NCI-H2171 (cell line): ENCODE results near the gene ARVCF.

Experiments used
- DNase-seq: peaks from one replicate; lab custom pipeline; 2025; lab: John Stamatoyannopoulos, UW

ARVCF gene

DNA sequence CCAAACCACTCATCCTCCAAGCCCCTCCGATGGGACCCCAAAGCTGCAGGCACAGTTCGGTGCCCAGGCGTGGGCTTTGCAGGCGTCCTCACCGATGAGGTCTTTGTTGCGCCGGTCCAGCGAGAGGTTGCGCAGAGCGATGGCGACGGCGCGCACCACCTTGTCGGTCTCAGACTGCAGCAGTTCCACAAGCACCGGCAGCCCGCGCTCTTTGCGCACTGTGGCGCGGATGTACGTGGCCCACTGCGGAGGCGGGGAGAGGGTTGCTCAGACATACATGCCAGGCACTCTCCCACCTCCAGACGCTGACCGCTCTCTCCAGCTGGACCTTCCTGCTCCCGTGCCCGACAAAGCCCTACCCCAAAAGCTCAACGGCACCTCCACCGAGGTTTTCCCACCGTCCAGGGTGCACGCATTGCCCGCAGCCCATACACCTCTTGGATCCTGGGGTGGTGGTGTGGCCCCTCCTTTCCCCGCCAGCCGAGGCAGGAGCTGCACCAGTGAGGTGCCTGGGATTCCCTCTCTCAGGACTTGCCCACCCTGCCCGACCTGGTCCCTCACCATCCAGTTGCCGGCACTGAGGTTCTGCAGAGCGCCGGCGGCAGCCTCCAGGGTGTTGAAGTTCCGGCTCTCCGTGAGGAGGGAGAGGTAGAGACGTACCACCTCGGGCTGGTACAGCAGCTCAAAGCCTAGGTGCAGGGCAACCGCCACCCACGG lies 42.9 kb downstream of the ARVCF start:
- DNase-seq = no peak

DNA sequence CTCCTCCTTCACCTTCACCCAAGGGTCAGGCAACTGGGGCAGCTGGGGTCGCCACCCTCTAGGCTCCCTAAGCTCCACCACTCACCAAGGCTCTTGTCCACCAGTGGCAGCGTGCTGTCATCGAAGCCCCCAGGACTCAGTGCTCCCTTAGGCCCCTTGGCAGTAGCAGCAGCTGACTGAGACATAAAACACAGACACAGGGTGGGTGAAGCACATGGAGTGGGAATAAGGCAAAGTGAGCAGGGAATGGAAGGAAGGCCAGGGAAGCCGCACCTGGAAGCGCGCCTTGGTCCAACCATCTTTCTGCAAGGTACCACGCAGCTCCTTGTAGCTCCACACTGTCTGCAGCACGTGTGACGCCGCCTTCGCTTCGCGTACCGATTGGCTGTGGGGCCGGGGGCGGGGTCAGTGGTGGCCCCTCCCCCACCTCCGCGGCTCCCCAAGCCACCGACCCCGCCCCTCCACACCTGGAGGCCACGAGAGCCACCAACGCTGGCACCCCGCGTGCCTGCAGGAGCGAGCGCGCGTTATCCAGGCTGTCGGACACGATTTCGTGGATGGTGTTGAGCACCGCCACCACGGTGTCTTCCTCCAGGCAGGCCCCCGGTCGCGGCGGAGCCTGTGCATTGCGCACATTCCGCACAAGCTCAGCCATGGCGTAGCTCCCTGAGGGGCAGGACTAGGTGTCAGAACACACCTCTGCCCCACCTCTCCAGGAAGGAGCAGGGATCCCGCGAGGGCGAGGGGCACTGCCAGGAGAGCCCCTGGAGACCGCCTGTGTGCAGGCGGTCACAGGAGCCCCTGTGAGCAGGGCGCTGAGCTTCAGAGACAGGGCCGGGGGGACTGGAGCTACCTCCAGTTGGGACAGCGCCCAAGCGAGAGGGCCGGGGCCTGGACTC lies 43.7 kb downstream of the ARVCF start:
- no peak for DNase-seq

DNA sequence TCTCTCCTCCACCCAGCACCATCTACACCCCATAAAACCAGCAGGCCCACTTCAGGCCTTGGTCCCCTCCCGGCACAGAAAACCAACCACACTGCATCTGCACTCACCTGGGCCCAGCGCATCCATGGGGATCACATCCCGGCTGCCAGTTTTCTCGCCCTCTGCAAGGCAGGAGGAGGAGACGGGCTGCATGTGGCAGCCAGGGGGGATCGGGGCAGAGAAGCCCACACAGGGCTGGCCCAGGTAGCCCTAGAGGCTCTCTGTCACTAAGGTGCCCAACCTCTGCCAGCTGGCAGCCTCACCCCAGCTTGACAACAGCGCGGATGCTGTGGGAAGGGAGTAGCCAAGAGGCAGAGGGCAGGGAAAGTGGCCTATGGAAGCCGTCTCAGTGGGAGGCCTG lies 44.4 kb downstream of the ARVCF start:
- no peak for DNase-seq

DNA sequence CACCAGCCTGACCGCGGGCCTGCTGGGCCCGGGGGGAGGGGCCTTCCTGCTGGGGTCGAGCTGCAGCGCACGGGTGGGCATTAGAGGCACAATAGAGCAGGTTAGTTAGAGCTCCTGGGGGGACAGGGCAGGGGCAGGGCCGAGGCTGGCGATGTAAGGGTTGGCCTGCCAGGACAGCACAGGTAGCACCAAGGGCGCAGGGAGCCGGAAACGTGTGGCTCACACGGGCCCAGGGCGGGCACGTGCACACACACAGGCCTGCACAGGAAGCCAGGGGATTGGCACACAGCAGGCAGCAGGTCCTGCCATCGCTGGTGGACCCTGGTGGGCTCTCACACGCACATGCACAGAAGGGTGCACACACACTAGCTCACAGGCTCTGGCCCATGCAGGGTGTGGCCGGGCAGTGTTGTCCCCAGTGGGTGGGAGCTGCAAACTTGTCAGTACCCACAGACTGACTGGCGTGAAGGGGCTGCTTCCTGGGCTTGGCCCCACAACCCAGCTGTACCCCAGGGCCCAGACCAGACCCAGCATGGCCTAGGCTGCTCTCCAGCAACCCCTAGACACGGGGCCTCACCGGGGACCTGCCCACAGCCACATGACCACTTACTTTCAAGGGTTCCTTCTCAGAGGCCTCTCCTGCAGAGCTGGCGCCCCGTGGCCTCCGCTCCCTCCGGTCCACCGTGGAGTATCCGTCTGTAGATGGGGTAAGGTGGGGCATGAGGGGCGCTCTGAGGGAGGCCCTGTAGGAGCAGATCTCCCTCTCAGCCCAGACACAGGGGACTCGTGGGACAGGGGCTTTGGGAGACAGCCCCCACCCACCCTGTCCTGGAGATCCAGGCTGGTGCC lies 45.1 kb downstream of the ARVCF start:
- no peak for DNase-seq

DNA sequence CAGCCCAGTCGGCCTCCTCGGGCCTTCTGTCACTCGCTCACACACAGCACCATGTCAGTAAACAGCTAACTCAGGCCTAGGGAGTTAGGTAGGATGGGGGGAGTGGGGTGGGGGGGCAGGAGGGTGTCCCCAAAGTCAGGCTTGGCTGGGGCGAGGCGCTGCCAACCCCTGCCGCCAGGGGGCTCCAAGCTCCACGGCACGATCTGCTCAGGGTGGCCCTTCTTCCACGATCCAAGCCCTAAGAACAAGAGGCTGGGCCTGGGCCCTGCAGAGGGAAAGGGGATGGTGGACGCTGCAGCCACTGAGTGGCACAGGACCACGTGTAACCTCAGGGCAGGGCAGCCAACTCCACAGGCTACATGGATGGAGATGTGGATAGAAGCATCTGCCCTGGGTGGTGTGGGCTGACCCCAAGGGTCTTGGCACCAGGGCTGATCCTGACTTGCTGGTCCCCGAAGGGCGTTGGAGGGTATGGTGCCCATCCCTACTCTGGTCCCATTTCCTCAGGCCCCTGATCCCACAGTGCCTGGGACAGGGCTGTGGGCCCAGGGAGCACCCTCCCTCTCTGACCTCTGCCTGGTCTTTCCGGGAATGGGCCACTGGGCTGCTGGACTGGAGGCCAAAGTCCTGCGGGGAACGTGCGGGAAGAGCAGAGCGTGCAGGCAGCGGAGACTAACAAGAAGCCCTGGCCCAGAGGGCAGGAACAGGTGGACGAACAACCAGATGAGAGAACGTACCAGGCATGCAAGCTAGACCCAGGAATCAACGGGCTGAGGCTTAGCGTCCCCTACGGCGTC lies 45.9 kb downstream of the ARVCF start:
- peak; percentile 23 for DNase-seq

DNA sequence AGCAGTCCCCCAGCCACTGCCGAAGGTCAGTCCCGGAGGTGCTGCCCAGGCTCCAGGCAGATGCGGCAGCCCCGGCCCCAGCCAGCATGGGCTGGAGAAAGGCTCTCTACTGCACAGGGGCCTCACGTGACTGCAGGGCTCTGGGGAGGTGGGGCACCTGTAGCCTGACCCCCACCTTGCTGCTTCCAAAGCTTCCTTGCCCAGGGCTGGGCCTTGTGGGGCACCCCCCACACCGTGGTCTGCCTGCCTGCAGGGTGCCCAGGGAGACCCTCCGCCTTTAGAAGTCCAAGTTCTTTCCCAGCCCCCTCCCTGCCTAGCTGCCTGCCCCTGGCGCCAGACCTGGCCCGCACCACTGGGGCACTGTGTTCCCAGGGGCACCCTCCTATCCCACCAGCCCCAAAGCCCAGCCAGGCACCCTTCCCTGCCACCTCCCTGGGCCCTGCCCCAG lies 46.6 kb downstream of the ARVCF start:
- no peak for DNase-seq

DNA sequence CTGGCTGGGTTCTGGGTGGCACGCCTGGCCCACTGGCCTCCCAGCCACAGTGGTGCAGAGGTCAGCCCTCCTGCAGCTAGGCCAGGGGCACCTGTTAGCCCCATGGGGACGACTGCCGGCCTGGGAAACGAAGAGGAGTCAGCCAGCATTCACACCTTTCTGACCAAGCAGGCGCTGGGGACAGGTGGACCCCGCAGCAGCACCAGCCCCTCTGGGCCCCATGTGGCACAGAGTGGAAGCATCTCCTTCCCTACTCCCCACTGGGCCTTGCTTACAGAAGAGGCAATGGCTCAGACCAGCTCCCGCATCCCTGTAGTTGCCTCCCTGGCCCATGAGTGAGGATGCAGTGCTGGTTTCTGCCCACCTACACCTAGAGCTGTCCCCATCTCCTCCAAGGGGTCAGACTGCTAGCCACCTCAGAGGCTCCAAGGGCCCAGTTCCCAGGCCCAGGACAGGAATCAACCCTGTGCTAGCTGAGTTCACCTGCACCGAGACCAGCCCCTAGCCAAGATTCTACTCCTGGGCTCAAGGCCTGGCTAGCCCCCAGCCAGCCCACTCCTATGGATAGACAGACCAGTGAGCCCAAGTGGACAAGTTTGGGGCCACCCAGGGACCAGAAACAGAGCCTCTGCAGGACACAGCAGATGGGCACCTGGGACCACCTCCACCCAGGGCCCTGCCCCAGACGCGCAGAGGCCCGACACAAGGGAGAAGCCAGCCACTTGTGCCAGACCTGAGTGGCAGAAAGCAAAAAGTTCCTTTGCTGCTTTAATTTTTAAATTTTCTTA lies 47.3 kb downstream of the ARVCF start:
- DNase-seq = no peak

DNA sequence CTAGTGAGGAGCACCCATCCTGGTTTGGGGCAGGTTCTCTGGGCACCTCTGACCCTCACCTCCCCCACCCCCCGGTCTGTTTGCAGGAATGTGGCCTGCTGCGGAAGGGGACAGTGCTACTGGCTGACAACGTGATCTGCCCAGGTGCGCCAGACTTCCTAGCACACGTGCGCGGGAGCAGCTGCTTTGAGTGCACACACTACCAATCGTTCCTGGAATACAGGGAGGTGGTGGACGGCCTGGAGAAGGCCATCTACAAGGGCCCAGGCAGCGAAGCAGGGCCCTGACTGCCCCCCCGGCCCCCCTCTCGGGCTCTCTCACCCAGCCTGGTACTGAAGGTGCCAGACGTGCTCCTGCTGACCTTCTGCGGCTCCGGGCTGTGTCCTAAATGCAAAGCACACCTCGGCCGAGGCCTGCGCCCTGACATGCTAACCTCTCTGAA lies 48.2 kb downstream of the ARVCF start:
- no peak for DNase-seq

DNA sequence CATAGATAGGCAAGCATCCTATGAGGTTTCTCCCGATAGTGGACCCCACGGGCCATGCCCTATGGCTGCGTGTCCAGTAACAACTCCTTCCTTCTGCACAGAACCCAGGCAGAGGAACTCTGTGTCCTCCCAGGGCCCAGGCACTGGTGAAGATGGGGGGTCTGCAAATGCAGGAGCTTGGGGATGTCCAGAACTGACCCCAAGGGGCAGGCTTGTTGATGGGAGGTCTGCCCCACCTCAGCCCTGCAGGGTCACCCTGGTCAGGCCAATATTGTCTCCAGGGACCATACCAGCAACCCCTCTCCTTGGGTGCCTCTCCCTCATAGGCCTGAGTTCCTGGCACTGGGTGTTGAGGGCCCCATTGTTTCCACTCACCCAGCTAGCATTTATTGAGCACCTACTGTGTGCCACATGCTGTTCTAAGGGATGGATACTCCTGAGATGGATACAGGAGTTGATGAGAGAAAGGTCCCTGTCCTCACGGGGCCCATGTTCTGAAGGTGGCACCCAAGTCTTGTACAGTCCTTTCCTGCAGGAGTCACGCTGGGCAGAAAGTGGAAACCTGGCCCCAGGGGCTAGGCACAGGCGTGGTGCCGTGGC lies 48.7 kb downstream of the ARVCF start:
- DNase-seq = no peak

DNA sequence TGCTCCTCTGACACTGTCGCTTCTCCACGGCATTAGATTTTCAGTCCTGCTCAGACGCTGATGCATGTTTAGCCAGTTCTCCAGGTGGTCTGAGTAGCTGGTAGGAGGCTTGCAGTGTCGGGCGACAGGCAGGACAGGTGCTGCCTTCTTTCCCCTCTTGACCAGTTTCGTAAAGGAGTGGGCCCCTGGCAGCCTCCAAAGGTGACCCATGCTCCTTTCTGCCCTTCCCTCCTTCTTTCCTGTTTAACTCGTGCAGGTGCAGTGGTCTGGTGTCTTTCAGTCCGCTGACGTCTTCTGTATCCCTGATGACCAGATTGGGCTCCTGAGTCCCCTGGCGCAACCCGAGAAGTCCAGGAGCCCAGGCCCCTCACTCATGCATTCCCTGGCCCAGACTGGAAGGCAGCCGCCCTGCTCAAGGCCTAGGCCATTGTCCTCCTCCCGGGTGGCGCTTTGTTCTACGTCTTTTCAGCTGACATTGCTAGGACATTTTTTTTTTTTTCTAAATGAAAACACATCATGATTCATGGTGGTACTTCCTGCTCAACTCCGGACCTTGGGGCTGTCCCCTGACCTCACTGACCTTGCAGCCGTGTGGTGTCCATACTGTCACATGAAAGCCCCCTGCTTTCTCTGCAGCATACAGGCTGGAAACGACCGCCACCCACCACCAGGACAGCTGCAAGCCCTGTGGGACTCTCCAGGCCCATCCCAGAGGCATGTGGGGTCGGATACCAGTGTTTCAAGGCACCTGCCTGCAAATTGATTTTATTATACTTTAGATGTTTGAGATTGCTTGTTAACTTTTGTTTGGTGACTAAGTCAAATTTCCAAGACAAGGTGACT lies 49.5 kb downstream of the ARVCF start:
- DNase-seq = no peak

DNA sequence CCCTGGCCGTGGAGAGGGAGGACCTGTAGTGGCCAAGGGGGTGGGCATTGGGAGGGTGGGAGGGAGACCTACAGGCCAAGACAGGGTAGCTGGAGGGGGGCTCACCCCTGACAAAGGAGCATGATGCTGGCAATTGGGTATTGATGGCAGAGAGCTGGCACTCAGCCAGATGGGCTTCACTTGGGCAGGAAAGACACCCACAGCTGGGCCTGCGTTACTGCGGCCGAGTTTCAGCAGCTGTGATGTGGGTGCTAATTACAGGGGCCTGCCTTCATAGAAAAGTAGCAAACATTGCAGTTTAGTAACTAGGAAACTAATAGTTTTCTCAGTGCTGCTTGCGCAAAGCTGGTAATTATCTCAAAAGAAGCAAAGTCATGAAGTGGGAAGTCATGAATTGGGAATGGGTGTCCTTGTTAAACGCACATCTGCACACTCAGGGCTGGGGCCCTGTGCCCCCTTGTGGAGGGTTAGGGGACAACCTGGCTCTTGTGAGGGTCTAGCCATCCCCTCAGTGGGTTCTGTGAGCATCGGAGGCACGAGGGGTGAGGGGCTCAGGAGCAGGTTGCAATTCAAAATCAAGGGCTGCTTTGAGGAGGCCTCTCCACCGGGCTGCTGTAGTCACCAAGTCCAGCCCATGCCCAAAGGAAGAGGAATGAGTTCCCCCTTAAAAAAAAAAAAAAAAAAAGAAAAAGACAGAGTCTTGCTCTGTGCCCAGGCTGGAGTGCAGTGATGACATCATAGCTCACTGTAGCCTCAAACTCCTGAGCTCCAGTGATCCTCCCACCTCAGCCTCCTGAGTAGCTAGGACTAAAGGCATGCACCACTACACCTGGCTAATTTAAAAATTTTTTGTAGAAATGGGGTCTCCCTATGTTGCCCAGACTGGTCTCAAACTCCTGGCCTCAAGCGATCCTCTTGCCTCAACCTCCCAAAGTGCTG lies 50.6 kb downstream of the ARVCF start:
- no peak for DNase-seq

DNA sequence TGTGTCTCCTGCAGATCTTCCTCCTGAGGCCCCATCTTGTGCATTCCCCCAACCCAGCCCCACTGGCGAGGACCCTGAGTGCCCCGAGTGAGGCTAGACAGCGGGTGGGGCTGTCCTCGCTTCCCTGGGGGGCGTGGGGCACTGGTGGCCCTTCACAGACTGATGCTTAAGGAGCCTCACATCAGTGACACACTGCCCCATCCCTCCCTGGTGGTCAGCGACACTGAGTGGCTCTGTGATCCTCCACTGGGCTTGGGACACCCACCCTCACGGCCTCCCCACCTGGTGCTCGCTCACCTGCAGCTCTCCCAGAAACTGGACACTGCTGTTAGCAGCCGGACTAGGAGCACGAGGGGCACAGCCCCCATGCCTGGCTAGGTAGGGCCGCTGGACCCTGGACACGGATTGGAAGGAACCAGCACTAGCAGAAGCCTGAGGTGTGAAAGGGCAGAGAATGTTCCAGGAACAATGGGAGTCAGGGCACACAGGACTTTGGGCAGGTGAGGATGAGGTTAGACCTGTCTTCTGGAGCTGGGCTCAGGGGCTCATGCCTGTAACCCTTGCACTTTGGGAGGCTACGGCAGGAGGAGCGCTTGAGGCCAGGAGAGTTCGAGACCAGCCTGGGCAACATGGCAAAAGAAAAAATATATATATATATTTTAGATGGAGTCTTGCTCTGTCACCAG lies 51.8 kb downstream of the ARVCF start:
- no peak for DNase-seq

DNA sequence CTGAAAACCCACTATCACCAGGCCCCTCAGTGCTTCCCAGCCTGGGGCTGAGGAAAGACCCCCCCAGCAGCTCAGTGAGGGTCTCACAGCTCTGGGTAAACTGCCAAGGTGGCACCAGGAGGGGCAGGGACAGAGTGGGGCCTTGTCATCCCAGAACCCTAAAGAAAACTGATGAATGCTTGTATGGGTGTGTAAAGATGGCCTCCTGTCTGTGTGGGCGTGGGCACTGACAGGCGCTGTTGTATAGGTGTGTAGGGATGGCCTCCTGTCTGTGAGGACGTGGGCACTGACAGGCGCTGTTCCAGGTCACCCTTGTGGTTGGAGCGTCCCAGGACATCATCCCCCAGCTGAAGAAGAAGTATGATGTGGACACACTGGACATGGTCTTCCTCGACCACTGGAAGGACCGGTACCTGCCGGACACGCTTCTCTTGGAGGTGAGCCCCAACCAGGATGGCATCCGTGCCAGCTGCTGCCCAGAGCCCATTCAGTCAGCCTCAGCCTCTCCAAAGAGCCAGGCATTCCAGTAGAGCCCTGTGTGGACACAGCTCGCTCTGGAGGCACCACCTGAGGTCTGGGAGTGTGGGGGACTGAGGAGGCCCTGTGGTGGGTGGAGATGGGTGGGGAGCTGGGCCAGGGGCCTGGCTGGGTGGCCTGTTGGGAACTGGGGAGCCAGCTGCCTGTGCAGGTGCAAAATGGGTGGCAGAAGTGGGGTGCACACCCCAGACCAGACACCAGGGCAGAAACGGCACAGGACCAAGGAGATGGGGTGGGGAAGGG lies 52.6 kb downstream of the ARVCF start:
- DNase-seq = no peak

DNA sequence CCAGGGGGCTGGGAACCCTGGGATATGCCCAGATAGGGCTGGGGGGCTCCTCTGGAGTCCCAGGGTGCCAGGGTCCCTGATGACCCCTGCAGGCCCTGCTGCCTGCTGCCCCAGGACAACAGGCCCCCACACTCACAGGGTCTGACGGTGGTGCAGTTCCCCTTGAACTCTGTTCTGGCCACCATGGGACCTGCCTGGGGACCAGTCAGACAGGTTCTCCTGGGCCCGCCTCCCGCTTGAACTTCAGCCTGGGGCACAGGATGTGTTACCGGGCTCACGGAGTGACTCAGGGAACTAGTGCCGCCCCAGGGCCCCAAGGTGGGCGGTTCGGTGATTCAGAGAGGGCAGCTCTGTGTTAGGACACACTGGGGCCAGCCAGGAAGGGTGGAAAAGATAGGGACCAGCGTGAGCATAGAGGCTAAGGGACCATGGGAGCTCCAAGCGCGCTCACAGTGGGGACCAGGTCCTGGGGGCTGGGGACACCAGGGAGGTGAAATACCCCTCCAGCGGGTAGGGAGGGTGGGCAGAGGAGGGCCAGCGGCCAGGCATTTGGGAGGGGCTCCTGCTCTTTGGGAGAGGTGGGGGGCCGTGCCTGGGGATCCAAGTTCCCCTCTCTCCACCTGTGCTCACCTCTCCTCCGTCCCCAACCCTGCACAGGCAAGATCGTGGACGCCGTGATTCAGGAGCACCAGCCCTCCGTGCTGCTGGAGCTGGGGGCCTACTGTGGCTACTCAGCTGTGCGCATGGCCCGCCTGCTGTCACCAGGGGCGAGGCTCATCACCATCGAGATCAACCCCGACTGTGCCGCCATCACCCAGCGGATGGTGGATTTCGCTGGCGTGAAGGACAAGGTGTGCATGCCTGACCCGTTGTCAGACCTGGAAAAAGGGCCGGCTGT lies 53.5 kb downstream of the ARVCF start:
- no peak for DNase-seq

DNA sequence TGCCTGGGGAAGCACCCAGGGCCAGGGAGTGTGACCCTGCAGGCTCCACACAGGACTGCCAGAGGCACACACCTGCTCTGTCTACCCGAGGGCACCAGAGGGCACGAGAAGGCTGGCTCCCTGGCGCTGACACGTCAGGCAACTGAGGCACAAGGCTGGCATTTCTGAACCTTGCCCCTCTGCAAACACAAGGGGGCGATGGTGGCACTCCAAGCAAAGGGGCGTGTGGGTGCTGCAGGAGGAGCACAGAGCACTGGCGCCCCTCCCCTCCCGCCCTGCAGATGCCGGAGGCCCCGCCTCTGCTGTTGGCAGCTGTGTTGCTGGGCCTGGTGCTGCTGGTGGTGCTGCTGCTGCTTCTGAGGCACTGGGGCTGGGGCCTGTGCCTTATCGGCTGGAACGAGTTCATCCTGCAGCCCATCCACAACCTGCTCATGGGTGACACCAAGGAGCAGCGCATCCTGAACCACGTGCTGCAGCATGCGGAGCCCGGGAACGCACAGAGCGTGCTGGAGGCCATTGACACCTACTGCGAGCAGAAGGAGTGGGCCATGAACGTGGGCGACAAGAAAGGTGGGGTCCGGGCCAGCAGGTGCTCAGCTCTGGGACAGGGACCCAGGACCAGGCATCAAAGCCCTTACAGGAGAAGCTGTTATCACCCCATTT lies 54.2 kb downstream of the ARVCF start:
- peak; percentile 78 for DNase-seq
